H1 (cell line): ENCODE data around the gene FNDC1. TPM values are rescaled to one million over a fixed set of nuclear protein-coding genes. Genes with fewer than 3 reads are reported as not detected.

ENCODE experiments used
- CTCF ChIA-PET: fragments of 300-600 bp; sonication (Branson Sonifier 250); formaldehyde crosslinking; loops from one replicate; lab custom pipeline; 2021; ENCODE audit not compliant: partially characterized antibody; lab: Charles Lee
- POLR2A ChIA-PET: fragments of 300-600 bp; sonication (Branson Sonifier 250); formaldehyde crosslinking; loops from one replicate; lab custom pipeline; 2021; ENCODE audit warnings: inconsistent platforms; ENCODE audit not compliant: partially characterized antibody; lab: Charles Lee
- DNase-seq, 2 experiments: peaks; one replicate each; pipeline versions ENCODE4 v3.0.0 to v3.0.0-alpha.2; 2010 to 2022; ENCODE audit warnings: low spot score in 2 of 2, low read depth in 1 of 2, mixed read lengths in 1 of 2
- FAIRE-seq: peaks from 2 replicates; lab custom pipeline; 2011; peaks lifted over from hg19 to GRCh38; lab: Jason Lieb, UNC
- H2AFZ ChIP-seq: 2 replicates; pipeline ENCODE4 v1.8.1; 2012; ENCODE audit warnings: low read length, inconsistent platforms
- H2AK5ac ChIP-seq: 2 replicates; pipeline ENCODE4 v1.6.1; 2013; ENCODE audit warnings: low read depth, low read length
- H2BK120ac ChIP-seq: replicated peaks from 2 replicates; pipeline ENCODE3; 2013; ENCODE audit warnings: low read depth, low read length, inconsistent platforms
- H2BK12ac ChIP-seq: 2 replicates; pipeline ENCODE4 v1.6.1; 2013; ENCODE audit warnings: low read depth, low read length
- H2BK15ac ChIP-seq: 2 replicates; pipeline ENCODE4 v1.6.1; 2013; ENCODE audit warnings: low read length
- H2BK20ac ChIP-seq: 2 replicates; pipeline ENCODE4 v1.6.1; 2013; ENCODE audit warnings: low read length
- H2BK5ac ChIP-seq: 2 replicates; pipeline ENCODE4 v1.6.1; 2013; ENCODE audit warnings: low read depth, low read length
- H3K14ac ChIP-seq: 2 replicates; pipeline ENCODE4 v1.6.1; 2013; ENCODE audit warnings: inconsistent platforms; ENCODE audit not compliant: insufficient read length
- H3K18ac ChIP-seq: 2 replicates; pipeline ENCODE4 v1.6.1; 2013; ENCODE audit warnings: low read length; ENCODE audit errors: extremely low read depth
- H3K23ac ChIP-seq: 2 replicates; pipeline ENCODE4 v1.6.1; 2013; ENCODE audit warnings: inconsistent platforms; ENCODE audit not compliant: insufficient read length
- H3K23me2 ChIP-seq: 2 replicates; pipeline ENCODE4 v1.6.1; 2013; ENCODE audit warnings: low read depth, low read length
- H3K27ac ChIP-seq: 2 replicates; pipeline ENCODE4 v1.6.1; 2011; ENCODE audit warnings: low read depth, low read length, inconsistent platforms
- H3K27me3 ChIP-seq, 4 experiments: replicated peaks in 1 of 4; 1 replicate in 1 of 4; 2 replicates in 3 of 4; pipeline versions ENCODE4 v1.6.1 to v1.8.1; 2011 to 2013; ENCODE audit warnings: low read length in 3 of 4, mild to moderate bottlenecking in 3 of 4, inconsistent platforms in 2 of 4, mixed read lengths in 2 of 4, moderate library complexity in 1 of 4; ENCODE audit not compliant: control insufficient read depth in 3 of 4, insufficient read depth in 3 of 4; ENCODE audit errors: extremely low read depth in 1 of 4
- H3K36me3 ChIP-seq, 4 experiments: 2 replicates each; pipeline versions ENCODE4 v1.6.1 to v1.8.1; 2011 to 2013; ENCODE audit warnings: mild to moderate bottlenecking in 4 of 4, low read length in 3 of 4, moderate library complexity in 2 of 4, control low read depth in 1 of 4, inconsistent platforms in 1 of 4; ENCODE audit not compliant: insufficient read depth in 4 of 4, control insufficient read depth in 2 of 4
- H3K4ac ChIP-seq: replicated peaks from 2 replicates; pipeline ENCODE3; 2013; ENCODE audit warnings: low read length, low read depth, mixed read lengths, inconsistent platforms; ENCODE audit not compliant: insufficient read length
- H3K4me1 ChIP-seq, 4 experiments: replicated peaks in 1 of 4; 1 replicate in 1 of 4; 2 replicates in 3 of 4; pipeline versions ENCODE4 v1.6.1 to v1.8.1; 2011 to 2013; ENCODE audit warnings: low read length in 3 of 4, inconsistent platforms in 2 of 4, mixed read lengths in 1 of 4; ENCODE audit not compliant: insufficient read depth in 4 of 4, control insufficient read depth in 3 of 4
- H3K4me2 ChIP-seq, 2 experiments: 2 replicates each; pipeline versions ENCODE4 v1.6.1 to v1.8.1; 2011 to 2013; ENCODE audit warnings: low read depth in 2 of 2, low read length in 2 of 2, control low read depth in 1 of 2, inconsistent platforms in 1 of 2, mild to moderate bottlenecking in 1 of 2; ENCODE audit not compliant: insufficient read depth in 1 of 2
- H3K4me3 ChIP-seq, 4 experiments: fragments of 200-600, 300-600 bp in 1 of 4; sonication (generic), shearing (Covaris generic), sonication (Bioruptor Twin) in 1 of 4; 2 replicates each; pipeline versions ENCODE4 v1.5.1 to v1.8.1; 2011 to 2016; ENCODE audit warnings: low read length in 4 of 4, low read depth in 3 of 4, control low read depth in 2 of 4, inconsistent platforms in 2 of 4, mild to moderate bottlenecking in 2 of 4, mixed read lengths in 1 of 4, moderate library complexity in 1 of 4; ENCODE audit not compliant: insufficient read depth in 2 of 4; ENCODE audit errors: extremely low read depth in 1 of 4
- H3K56ac ChIP-seq: replicated peaks from 2 replicates; pipeline ENCODE3; 2013; ENCODE audit warnings: low read depth, mild to moderate bottlenecking, mixed read lengths, low read length, inconsistent platforms; ENCODE audit not compliant: insufficient read length
- H3K79me1 ChIP-seq: 2 replicates; pipeline ENCODE4 v1.6.1; 2013; ENCODE audit warnings: low read depth, low read length, control low read depth
- H3K79me2 ChIP-seq, 2 experiments: 2 replicates each; pipeline versions ENCODE4 v1.6.1 to v1.8.1; 2012 to 2013; ENCODE audit warnings: low read length in 2 of 2, mild to moderate bottlenecking in 2 of 2, inconsistent platforms in 1 of 2; ENCODE audit not compliant: insufficient read depth in 2 of 2, control insufficient read depth in 1 of 2
- H3K9ac ChIP-seq, 4 experiments: replicated peaks in 1 of 4; 1 replicate in 1 of 4; 2 replicates in 3 of 4; pipeline versions ENCODE4 v1.6.1 to v1.8.1; 2011 to 2013; ENCODE audit warnings: low read depth in 3 of 4, low read length in 3 of 4, control low read depth in 2 of 4, mild to moderate bottlenecking in 2 of 4, moderate library complexity in 2 of 4, inconsistent platforms in 1 of 4; ENCODE audit errors: extremely low read depth in 1 of 4
- H3K9me3 ChIP-seq, 2 experiments: 2 replicates each; pipeline versions ENCODE4 v1.6.1 to v1.8.1; 2012 to 2013; ENCODE audit warnings: mild to moderate bottlenecking in 2 of 2, moderate library complexity in 2 of 2, control low read depth in 1 of 2, inconsistent platforms in 1 of 2, low read depth in 1 of 2, low read length in 1 of 2, mixed read lengths in 1 of 2; ENCODE audit not compliant: insufficient read depth in 2 of 2
- H4K20me1 ChIP-seq, 2 experiments: replicated peaks in 1 of 2; 2 replicates each; pipeline versions ENCODE3 to v1.8.1; 2011 to 2013; ENCODE audit warnings: inconsistent platforms in 2 of 2, low read length in 2 of 2, mild to moderate bottlenecking in 1 of 2; ENCODE audit not compliant: insufficient read depth in 2 of 2, control insufficient read depth in 1 of 2
- H4K5ac ChIP-seq: 2 replicates; pipeline ENCODE4 v1.6.1; 2013; ENCODE audit warnings: low read length, low read depth, mixed read lengths, inconsistent platforms; ENCODE audit not compliant: insufficient read length
- H4K8ac ChIP-seq: 2 replicates; pipeline ENCODE4 v1.8.0; 2013; ENCODE audit warnings: mild to moderate bottlenecking, moderate library complexity, low read length, inconsistent platforms; ENCODE audit not compliant: insufficient read depth; ENCODE audit errors: extremely low read depth
- H4K91ac ChIP-seq: replicated peaks from 2 replicates; pipeline ENCODE3; 2013; ENCODE audit warnings: low read length, mixed read lengths, inconsistent platforms; ENCODE audit not compliant: insufficient read length
- BACH1 ChIP-seq: IDR thresholded peaks from 2 replicates; pipeline ENCODE4 v1.6.1; 2012; ENCODE audit warnings: low read length, improper control_type of control experiment
- BRCA1 ChIP-seq: IDR thresholded peaks from 2 replicates; pipeline ENCODE4 v1.6.1; 2012; ENCODE audit warnings: low read depth, low read length, improper control_type of control experiment
- CHD2 ChIP-seq: IDR thresholded peaks from 2 replicates; pipeline ENCODE4 v1.6.1; 2012; ENCODE audit warnings: low read length, improper control_type of control experiment
- CREB1 ChIP-seq: IDR thresholded peaks from 2 replicates; pipeline ENCODE4 v1.6.1; 2012; ENCODE audit warnings: inconsistent platforms
- EP300 ChIP-seq, 2 experiments: IDR thresholded peaks; 1 replicate in 1 of 2; 2 replicates in 1 of 2; pipeline ENCODE4 v1.6.1; 2011 to 2012; ENCODE audit warnings: low read depth in 2 of 2, low read length in 2 of 2, mild to moderate bottlenecking in 2 of 2, borderline replicate concordance in 1 of 2, inconsistent platforms in 1 of 2, moderate library complexity in 1 of 2
- FOSL1 ChIP-seq: IDR thresholded peaks from 2 replicates; pipeline ENCODE4 v1.6.1; 2011; ENCODE audit warnings: mild to moderate bottlenecking, low read depth, low read length, moderate library complexity; ENCODE audit not compliant: insufficient read depth
- KDM5A ChIP-seq: fragments of 200-600 bp; IDR thresholded peaks from 2 replicates; pipeline ENCODE4 v1.7.1; 2012; ENCODE audit warnings: mild to moderate bottlenecking, low read length, inconsistent platforms, mixed read lengths
- POU5F1 ChIP-seq: IDR thresholded peaks from 2 replicates; pipeline ENCODE4 v1.6.1; 2011; ENCODE audit warnings: low read depth, mild to moderate bottlenecking, low read length, moderate library complexity
- RAD21 ChIP-seq, 2 experiments: IDR thresholded peaks in 1 of 2; conservative IDR thresholded peaks in 1 of 2; 2 replicates each; pipeline ENCODE4 v1.6.1; 2011; ENCODE audit warnings: low read depth in 2 of 2, low read length in 2 of 2, improper control_type of control experiment in 1 of 2, inconsistent platforms in 1 of 2, mild to moderate bottlenecking in 1 of 2, moderate library complexity in 1 of 2
- RNF2 ChIP-seq: fragments of 200-900, 300-1000 bp; sonication (generic); IDR thresholded peaks from 2 replicates; pipeline ENCODE4 v1.7.1; 2016; ENCODE audit warnings: borderline replicate concordance, low read depth, mild to moderate bottlenecking, antibody characterized with exemption, low read length; ENCODE audit not compliant: poor library complexity, severe bottlenecking; ENCODE audit errors: missing control alignments
- SIN3A ChIP-seq, 2 experiments: IDR thresholded peaks in 1 of 2; conservative IDR thresholded peaks in 1 of 2; 2 replicates each; pipeline ENCODE4 v1.6.1; 2011 to 2012; ENCODE audit warnings: low read length in 2 of 2, improper control_type of control experiment in 1 of 2, low read depth in 1 of 2, mild to moderate bottlenecking in 1 of 2
- SP4 ChIP-seq: IDR thresholded peaks from 2 replicates; pipeline ENCODE4 v1.6.1; 2012; ENCODE audit warnings: low read length, inconsistent platforms
- TEAD4 ChIP-seq: IDR thresholded peaks from 2 replicates; pipeline ENCODE4 v1.6.1; 2012; ENCODE audit warnings: low read depth, low read length, inconsistent platforms, mixed read lengths
- WGBS, 2 experiments: shearing (Covaris generic) in 1 of 2; methylation state at CpG; one replicate each; pipeline versions ENCODE4 v1.1.6 to v1.1.7; 2013 to 2015; ENCODE audit warnings: low lambda C conversion rate in 2 of 2, mixed read lengths in 2 of 2, inconsistent platforms in 1 of 2, low coverage in 1 of 2, missing lambda C conversion rate in 1 of 2; ENCODE audit not compliant: insufficient replicate concordance in 2 of 2, insufficient coverage in 1 of 2, insufficient read length in 1 of 2; ENCODE audit errors: extremely low coverage in 1 of 2, missing lambda C conversion rate in 1 of 2; 5-methylcytosine and 5-hydroxymethylcytosine counted together
- polyA plus RNA-seq, 7 experiments: library from polyadenylated mRNA; depleted of rRNA in 3 of 7; stranded (reverse) in 5 of 7; unstranded in 2 of 7; fragments of >200 nt in 5 of 7; fragments of 200-250 nt in 2 of 7; gene quantifications; 1 replicate in 5 of 7; 2 replicates in 1 of 7; 4 replicates in 1 of 7; pipeline versions ENCODE4 v1.2.1 to v1.2.3, GENCODE V29; 2011 to 2013; ENCODE audit warnings: missing spikeins in 2 of 7, mixed read lengths in 2 of 7
- total RNA-seq: library from RNA; stranded (reverse); fragmentation: NEBNext Ultra II Directional; extraction: Animal tissue kit (Norgen Biotek cat#: 25700); gene quantifications from 2 replicates; pipeline ENCODE4 v1.2.1, GENCODE V29; 2021

FNDC1 gene
- total and polyA plus RNA-seq, 2 of the 8 experiments (the other 6 are each of a cell fraction or from before 2014, with no cell fraction given) = 0.06 to 0.30 TPM

GRCh38 chr6:159232106-159232645 lies 63.0 kb downstream of the FNDC1 start:
- no peak overlapping the region for H2AK5ac ChIP-seq
- no peak overlapping the region for H2BK5ac ChIP-seq
- H3K79me2 ChIP-seq = no peaks in the 10 kb centered on the region
- H3K4ac ChIP-seq = no peak overlapping the region
- H3K27me3 ChIP-seq = peaks cover 4 to 29% (median 27%) of the 10 kb centered on the region in 4 experiments
- H3K56ac ChIP-seq = no peak overlapping the region
- H3K9me3 ChIP-seq = peaks cover 14 to 39% of the 10 kb centered on the region in 2 experiments
- H4K8ac ChIP-seq = no peak overlapping the region
- H3K4me3 ChIP-seq = no peak overlapping the region
- DNase-seq (no peak), FAIRE-seq (no peak)
- no peak overlapping the region for H2BK120ac ChIP-seq
- peaks cover 6% of the 10 kb centered on the region; the same call in 1 of the 2 replicates for H3K23me2 ChIP-seq
- CTCF ChIA-PET = no interaction called here
- peaks cover 0 to 1% of the 10 kb centered on the region in 2 experiments for H4K20me1 ChIP-seq
- POLR2A ChIA-PET = no interaction called here
- H3K9ac ChIP-seq = no peak overlapping the region
- H4K5ac ChIP-seq = no peak overlapping the region
- H2AFZ ChIP-seq = no peak overlapping the region
- no peak overlapping the region for H3K23ac ChIP-seq
- H3K18ac ChIP-seq = no peak overlapping the region
- H2BK15ac ChIP-seq = no peak overlapping the region
- H3K4me2 ChIP-seq = no peak overlapping the region
- H3K4me1 ChIP-seq = peaks cover 0 to 6% (median 0%) of the 10 kb centered on the region in 4 experiments; a peak in 2 of 7 replicates
- no peak overlapping the region for H4K91ac ChIP-seq
- H3K79me1 ChIP-seq = no peaks in the 10 kb centered on the region
- no peak overlapping the region for H3K14ac ChIP-seq
- H3K36me3 ChIP-seq = no peaks in the 10 kb centered on the region; a peak in 1 of 8 replicates
- H3K27ac ChIP-seq = no peak overlapping the region
- 84% methylated on average over 24 of the region's 38 CpGs; no CpG with 5 or more reads in 1 of the 2 experiments for WGBS, 2 experiments
- no peak overlapping the region for H2BK12ac ChIP-seq
- no peak overlapping the region for H2BK20ac ChIP-seq
- TF ChIP-seq FOSL1 (no peak), BACH1 (no peak), TEAD4 (no peak), EP300 (IDR thresholded peaks at IDR 0.05; ENCODE audit: borderline replicate concordance in 1 of 2, low read depth in 2 of 2, low read length in 2 of 2) (no peak), RAD21 (IDR thresholded peaks at IDR 0.05 in 1 of 2, conservative IDR thresholded peaks at IDR 0.05 in 1 of 2; ENCODE audit: low read depth in 2 of 2, low read length in 2 of 2) (no peak), CREB1 (no peak), SP4 (no peak), BRCA1 (no peak), CHD2 (no peak), SIN3A (conservative IDR thresholded peaks at IDR 0.05 in 1 of 2, IDR thresholded peaks at IDR 0.05 in 1 of 2; ENCODE audit: low read depth in 1 of 2, low read length in 2 of 2) (no peak), RNF2 (no peak), KDM5A (no peak), POU5F1 (no peak)
